MCF 10A (cell line): ENCODE data around the gene TEAD1. TPM values are rescaled to one million over a fixed set of nuclear protein-coding genes. Genes with fewer than 3 reads are reported as not detected.
A peak's percentile ranks its signal among the peaks of the same experiment; 100 is the strongest.

Source experiments
- BruUV-seq: library from RNA; stranded (reverse); fragments of 400-500 nt; replicated peaks from 2 replicates; lab custom pipeline; 2021; lab: Mats Ljungman, UMichigan
- CTCF ChIA-PET: fragments of 300-600 bp; sonication (Branson Sonifier 250); formaldehyde crosslinking; extraction: SDS; loops from one replicate; lab custom pipeline; 2021; ENCODE audit warnings: antibody characterized with exemption, inconsistent platforms; lab: Yijun Ruan, JAX
- POLR2A ChIA-PET: fragments of 300-600, 350-650 bp; sonication (Branson Sonifier 250); formaldehyde crosslinking; extraction: SDS; loops from one replicate; lab custom pipeline; 2020; ENCODE audit warnings: antibody characterized with exemption, inconsistent platforms; lab: Yijun Ruan, JAX
- DNase-seq: peaks from one replicate; pipeline ENCODE4 v3.0.0-alpha.2; 2018; ENCODE audit not compliant: unreplicated experiment
- H3K27ac Mint-ChIP-seq: one replicate; pipeline ENCODE4 v1.8.0; 2022; ENCODE audit warnings: mild to moderate bottlenecking, low read depth, mixed read lengths; ENCODE audit not compliant: unreplicated experiment
- H3K27me3 Mint-ChIP-seq: one replicate; pipeline ENCODE4 v1.8.0; 2022; ENCODE audit warnings: mixed read lengths; ENCODE audit not compliant: insufficient read depth, unreplicated experiment
- H3K36me3 Mint-ChIP-seq: one replicate; pipeline ENCODE4 v1.8.0; 2022; ENCODE audit warnings: mild to moderate bottlenecking, moderate library complexity, mixed read lengths; ENCODE audit not compliant: insufficient read depth, unreplicated experiment
- H3K4me1 Mint-ChIP-seq: one replicate; pipeline ENCODE4 v1.8.0; 2022; ENCODE audit warnings: mixed read lengths; ENCODE audit not compliant: insufficient read depth, unreplicated experiment
- H3K4me3 Mint-ChIP-seq: one replicate; pipeline ENCODE4 v1.8.0; 2022; ENCODE audit warnings: mild to moderate bottlenecking, moderate library complexity, mixed read lengths; ENCODE audit not compliant: unreplicated experiment
- H3K9me3 Mint-ChIP-seq: one replicate; pipeline ENCODE4 v1.8.0; 2022; ENCODE audit warnings: mixed read lengths; ENCODE audit not compliant: unreplicated experiment
- intact Hi-C: fragments of 100-400 bp; cut with micrococcal nuclease; formaldehyde crosslinking; loops from 2 replicates; pipeline ENCODE4 v1.14.1; 2022
- total RNA-seq: library from RNA; stranded (reverse); gene quantifications from 2 replicates; pipeline ENCODE4 v1.2.3, GENCODE V29; 2022
- TF ChIP-seq, protein P1 (sequence below): fragments of 200-600 bp; IDR thresholded peaks from one replicate; pipeline ENCODE4 v1.8.0; 2022; ENCODE audit warnings: antibody characterized with exemption, mild to moderate bottlenecking; ENCODE audit not compliant: unreplicated experiment

Gene TEAD1
- total RNA-seq, 1 experiment from 2014 or later = 123 TPM

GRCh38 chr11:12786891-12787290 lies 112.7 kb downstream of the TEAD1 start:
- CTCF ChIA-PET = interaction anchor here (0.8 to 1.4 kb wide), 3 partner anchors 9 to 100 kb away, joined by 3 to 5 read pairs (median 3); no protein-coding TSS in a partner anchor
- intact Hi-C loops = no loop called here
- peaks cover 45% of the 10 kb centered on the region for H3K36me3 Mint-ChIP-seq

DNA sequence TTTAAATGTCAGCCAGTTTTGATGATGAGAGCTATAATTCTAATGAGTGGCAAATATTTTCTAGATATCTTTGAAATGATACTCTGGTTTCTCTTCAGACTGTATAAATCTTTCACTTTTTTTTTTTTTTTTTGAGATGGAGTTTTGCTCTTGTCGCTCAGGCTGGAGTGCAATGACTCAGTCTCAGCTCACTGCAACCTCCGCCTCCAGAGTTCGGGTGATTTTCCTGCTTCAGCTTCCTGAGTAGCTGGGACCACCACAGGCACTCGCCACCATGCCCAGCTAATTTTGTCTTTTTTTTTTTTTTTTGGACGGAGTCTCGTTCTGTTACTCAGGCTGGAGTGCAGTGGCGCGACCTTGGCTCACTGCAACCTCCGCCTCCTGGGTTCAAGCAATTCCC lies 113.6 kb downstream of the TEAD1 start:
- no TSS peak for BruUV-seq
- Mint-ChIP-seq H3K4me1 (peaks cover 35% of the 10 kb centered on the region), H3K27me3 (no peaks in the 10 kb centered on the region), H3K36me3 (peaks cover 36% of the 10 kb centered on the region), H3K4me3 (no peak overlapping the region), H3K27ac (no peak overlapping the region), H3K9me3 (no peaks in the 10 kb centered on the region)
- ChIA-PET POLR2A (interaction anchor here (0.8 to 3.2 kb wide), 11 partner anchors 9 to 111 kb away, joined by 3 to 15 read pairs (median 4); no protein-coding TSS in a partner anchor), CTCF (interaction anchor here (0.6 to 1.4 kb wide), 5 partner anchors 25 to 164 kb away, joined by 3 to 5 read pairs (median 4); no protein-coding TSS in a partner anchor)
- intact Hi-C loops = no loop called here
- TF ChIP-seq, protein P1, sequence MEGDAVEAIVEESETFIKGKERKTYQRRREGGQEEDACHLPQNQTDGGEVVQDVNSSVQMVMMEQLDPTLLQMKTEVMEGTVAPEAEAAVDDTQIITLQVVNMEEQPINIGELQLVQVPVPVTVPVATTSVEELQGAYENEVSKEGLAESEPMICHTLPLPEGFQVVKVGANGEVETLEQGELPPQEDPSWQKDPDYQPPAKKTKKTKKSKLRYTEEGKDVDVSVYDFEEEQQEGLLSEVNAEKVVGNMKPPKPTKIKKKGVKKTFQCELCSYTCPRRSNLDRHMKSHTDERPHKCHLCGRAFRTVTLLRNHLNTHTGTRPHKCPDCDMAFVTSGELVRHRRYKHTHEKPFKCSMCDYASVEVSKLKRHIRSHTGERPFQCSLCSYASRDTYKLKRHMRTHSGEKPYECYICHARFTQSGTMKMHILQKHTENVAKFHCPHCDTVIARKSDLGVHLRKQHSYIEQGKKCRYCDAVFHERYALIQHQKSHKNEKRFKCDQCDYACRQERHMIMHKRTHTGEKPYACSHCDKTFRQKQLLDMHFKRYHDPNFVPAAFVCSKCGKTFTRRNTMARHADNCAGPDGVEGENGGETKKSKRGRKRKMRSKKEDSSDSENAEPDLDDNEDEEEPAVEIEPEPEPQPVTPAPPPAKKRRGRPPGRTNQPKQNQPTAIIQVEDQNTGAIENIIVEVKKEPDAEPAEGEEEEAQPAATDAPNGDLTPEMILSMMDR = no peak
- peak; percentile 68 for DNase-seq

More at GRCh38 chr11:12786891-12787290, 112.7 kb downstream of the TEAD1 start:
- Mint-ChIP-seq H3K4me1 (peaks cover 33% of the 10 kb centered on the region), H3K27ac (peak overlapping the region; percentile 23), H3K27me3 (no peaks in the 10 kb centered on the region), H3K4me3 (no peak overlapping the region), H3K9me3 (no peaks in the 10 kb centered on the region)
- no TSS peak for BruUV-seq
- POLR2A ChIA-PET = interaction anchor here (0.8 to 3.0 kb wide), 6 partner anchors 14 to 110 kb away, joined by 4 to 11 read pairs (median 5); no protein-coding TSS in a partner anchor
- DNase-seq = no peak
- TF ChIP-seq, protein P1 = no peak

GRCh38 chr11:12789054-12789453 lies 114.8 kb downstream of the TEAD1 start:
- no peaks in the 10 kb centered on the region for H3K9me3 Mint-ChIP-seq
- H3K27me3 Mint-ChIP-seq = no peaks in the 10 kb centered on the region
- no peak overlapping the region for H3K27ac Mint-ChIP-seq
- no peak for DNase-seq
- no TSS peak for BruUV-seq
- TF ChIP-seq, protein P1 = no peak
- H3K36me3 Mint-ChIP-seq = peaks cover 35% of the 10 kb centered on the region
- intact Hi-C loops = no loop called here
- ChIA-PET CTCF (interaction anchor here (1.0 to 1.4 kb wide), 2 partner anchors 15 to 24 kb away, joined by 3 read pairs; no protein-coding TSS in a partner anchor), POLR2A (interaction anchor here (0.9 to 3.2 kb wide), 6 partner anchors 11 to 111 kb away, joined by 3 to 15 read pairs (median 4); no protein-coding TSS in a partner anchor)
- H3K4me1 Mint-ChIP-seq = peaks cover 31% of the 10 kb centered on the region
- H3K4me3 Mint-ChIP-seq = no peak overlapping the region

DNA sequence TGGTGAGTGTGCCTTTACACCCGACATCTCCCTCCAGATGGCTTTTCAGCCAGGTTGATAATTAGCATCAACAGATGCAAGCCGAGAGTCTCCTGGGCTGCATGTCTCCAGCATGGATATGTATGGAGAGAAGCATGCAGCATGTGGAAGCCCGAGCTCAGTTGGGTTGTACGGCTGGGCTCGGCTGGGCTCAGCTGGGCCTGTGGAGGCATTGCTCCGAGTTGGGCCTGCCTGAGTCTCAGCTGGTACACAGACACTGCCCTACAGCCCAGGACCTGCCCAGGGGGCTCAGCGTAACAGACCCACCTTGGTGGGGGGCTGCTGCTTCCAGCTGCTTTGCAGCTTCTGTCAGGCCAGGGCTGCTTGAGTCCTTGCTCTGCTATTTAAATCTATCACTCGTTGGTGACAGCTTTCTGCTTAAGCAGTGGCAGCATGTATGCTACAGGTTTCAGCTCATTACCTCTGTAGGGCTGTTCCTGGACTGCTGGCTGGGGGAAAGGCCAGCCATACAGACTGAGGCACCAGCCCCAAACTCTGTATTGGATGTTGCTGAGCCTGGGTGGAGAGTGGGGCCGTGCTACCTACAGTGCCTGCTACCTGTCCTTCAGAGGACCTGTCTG lies 115.5 kb downstream of the TEAD1 start:
- Mint-ChIP-seq H3K9me3 (no peaks in the 10 kb centered on the region), H3K4me3 (no peak overlapping the region), H3K27me3 (no peaks in the 10 kb centered on the region), H3K27ac (no peak overlapping the region), H3K36me3 (peaks cover 40% of the 10 kb centered on the region), H3K4me1 (peaks cover 27% of the 10 kb centered on the region)
- intact Hi-C loops = no loop called here
- TF ChIP-seq, protein P1 = no peak
- DNase-seq = no peak
- ChIA-PET POLR2A (interaction anchor here (0.7 to 3.2 kb wide), 4 partner anchors 11 to 112 kb away, joined by 3 to 15 read pairs (median 7); no protein-coding TSS in a partner anchor), CTCF (interaction anchor here (1.0 kb wide), 1 partner anchor 15 kb away, joined by 3 read pairs; no protein-coding TSS in a partner anchor)
- BruUV-seq = no TSS peak
